Activated naive CD4-positive, alpha-beta T cell treated with anti-CD3 and anti-CD28 coated beads, Interleukin-2, amount 10 ng/mL, durations not matched to agents 7 days and 5 days (primary cell): ENCODE measurements around the gene PIWIL1.

Experiments used
- CTCF ChIA-PET: fragments of 350-600 bp; sonication (Branson Sonifier 250); formaldehyde crosslinking; loops from one replicate; lab custom pipeline; 2021; ENCODE audit warnings: antibody characterized with exemption; lab: Charles Lee
- DNase-seq: peaks from one replicate; pipeline ENCODE4 v3.0.0-alpha.2; 2020
- H3K27ac Mint-ChIP-seq: one replicate; pipeline ENCODE4 v1.8.0; 2021; ENCODE audit warnings: mild to moderate bottlenecking, moderate library complexity, mixed read lengths
- H3K27me3 Mint-ChIP-seq: one replicate; pipeline ENCODE4 v1.8.0; 2021; ENCODE audit warnings: mild to moderate bottlenecking, mixed read lengths
- H3K36me3 Mint-ChIP-seq: one replicate; pipeline ENCODE4 v1.8.0; 2021; ENCODE audit warnings: mixed read lengths
- H3K4me1 Mint-ChIP-seq: one replicate; pipeline ENCODE4 v1.8.0; 2021; ENCODE audit warnings: mixed read lengths
- H3K4me3 Mint-ChIP-seq: one replicate; pipeline ENCODE4 v1.8.0; 2021; ENCODE audit warnings: mild to moderate bottlenecking, moderate library complexity, mixed read lengths
- H3K9me3 Mint-ChIP-seq: one replicate; pipeline ENCODE4 v1.8.0; 2021; ENCODE audit warnings: mixed read lengths

Gene PIWIL1

GRCh38 chr12:130418251-130418650 lies 80.6 kb downstream of the PIWIL1 start:
- Mint-ChIP-seq H3K27ac (no peak overlapping the region), H3K27me3 (peaks cover 5% of the 10 kb centered on the region), H3K4me1 (no peaks in the 10 kb centered on the region), H3K36me3 (no peaks in the 10 kb centered on the region), H3K4me3 (no peak overlapping the region), H3K9me3 (no peaks in the 10 kb centered on the region)
- CTCF ChIA-PET: no interaction called here
- DNase-seq: no peak

- Mint-ChIP-seq H3K9me3 (no peaks in the 10 kb centered on the region), H3K27ac (no peak overlapping the region), H3K4me3 (no peak overlapping the region), H3K36me3 (no peaks in the 10 kb centered on the region), H3K27me3 (peaks cover 2% of the 10 kb centered on the region), H3K4me1 (no peaks in the 10 kb centered on the region)
- DNase-seq: no peak
- CTCF ChIA-PET: no interaction called here
These were observed 81.4 kb downstream of the PIWIL1 start for GRCh38 chr12:130419116-130419515.

DNA sequence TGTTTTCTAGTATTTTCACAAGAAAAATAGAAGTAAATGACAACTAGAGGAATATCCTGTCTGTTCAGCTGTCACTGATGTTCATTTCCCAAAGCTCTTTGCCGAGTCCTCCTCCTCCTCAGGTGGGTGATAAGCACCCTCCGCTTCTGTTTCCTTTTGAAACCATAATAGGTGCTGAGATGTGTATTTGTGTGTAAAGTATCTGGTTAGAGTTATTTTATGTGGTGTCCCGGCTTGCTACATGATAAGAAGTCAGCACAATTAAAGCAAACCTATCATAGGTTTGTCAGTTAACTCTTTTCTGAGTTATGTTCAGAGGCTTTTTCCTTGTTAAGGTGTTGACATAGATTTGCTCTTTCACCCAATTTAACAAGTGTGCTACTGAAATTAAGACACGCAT lies 82.4 kb downstream of the PIWIL1 start:
- no peaks in the 10 kb centered on the region for H3K4me1 Mint-ChIP-seq
- peaks cover 1% of the 10 kb centered on the region for H3K9me3 Mint-ChIP-seq
- no peaks in the 10 kb centered on the region for H3K36me3 Mint-ChIP-seq
- CTCF ChIA-PET: no interaction called here
- no peaks in the 10 kb centered on the region for H3K27me3 Mint-ChIP-seq
- no peak overlapping the region for H3K27ac Mint-ChIP-seq
- DNase-seq: no peak
- no peak overlapping the region for H3K4me3 Mint-ChIP-seq

GRCh38 chr12:130421896-130422295 lies 84.2 kb downstream of the PIWIL1 start:
- no peaks in the 10 kb centered on the region for H3K27me3 Mint-ChIP-seq
- H3K4me3 Mint-ChIP-seq: no peak overlapping the region
- no peak overlapping the region for H3K27ac Mint-ChIP-seq
- H3K4me1 Mint-ChIP-seq: no peaks in the 10 kb centered on the region
- CTCF ChIA-PET: interaction anchor here (0.6 kb wide), 1 partner anchor 158 kb away, joined by 3 read pairs; no protein-coding TSS in a partner anchor
- DNase-seq: no peak
- H3K9me3 Mint-ChIP-seq: peaks cover 1% of the 10 kb centered on the region
- no peaks in the 10 kb centered on the region for H3K36me3 Mint-ChIP-seq
